LoVo (cell line): ENCODE data around the gene MAML2.
A peak's percentile ranks its signal among the peaks of the same experiment; 100 is the strongest.
"Not testable (repeated sequence)": the region's sequence is repeated elsewhere in the genome, so short reads cannot be mapped to it uniquely, and the experiment has no call there.

Source experiments
- DNase-seq: peaks from one replicate; pipeline ENCODE4 v3.0.0-alpha.2; 2016; ENCODE audit warnings: low spot score

MAML2 gene

DNA sequence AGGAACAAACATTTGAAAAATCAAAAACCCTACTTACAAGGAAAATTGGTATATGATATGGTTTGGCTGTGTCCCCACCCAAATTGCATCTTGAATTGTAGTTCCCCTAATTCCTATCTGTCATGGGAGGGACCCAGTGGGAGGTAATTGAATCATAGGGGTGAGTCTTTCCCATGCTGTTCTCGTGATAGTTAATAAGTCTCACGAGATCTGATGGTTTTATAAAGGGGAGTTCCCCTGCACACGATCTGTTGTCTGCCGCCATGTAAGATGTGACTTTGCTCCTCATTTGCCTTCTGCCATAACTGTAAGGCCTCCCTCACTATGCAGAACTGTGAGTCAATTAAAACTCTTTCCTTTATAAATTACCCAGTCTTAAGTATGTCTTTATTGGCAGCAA is 74.5 kb downstream of the MAML2 start:
- not testable (repeated sequence) for DNase-seq

GRCh38 chr11:96267496-96268032 is 75.4 kb downstream of the MAML2 start:
- no peak for DNase-seq

- no peak for DNase-seq
Measured at GRCh38 chr11:96267001-96267495, 75.9 kb downstream of the MAML2 start.

DNA sequence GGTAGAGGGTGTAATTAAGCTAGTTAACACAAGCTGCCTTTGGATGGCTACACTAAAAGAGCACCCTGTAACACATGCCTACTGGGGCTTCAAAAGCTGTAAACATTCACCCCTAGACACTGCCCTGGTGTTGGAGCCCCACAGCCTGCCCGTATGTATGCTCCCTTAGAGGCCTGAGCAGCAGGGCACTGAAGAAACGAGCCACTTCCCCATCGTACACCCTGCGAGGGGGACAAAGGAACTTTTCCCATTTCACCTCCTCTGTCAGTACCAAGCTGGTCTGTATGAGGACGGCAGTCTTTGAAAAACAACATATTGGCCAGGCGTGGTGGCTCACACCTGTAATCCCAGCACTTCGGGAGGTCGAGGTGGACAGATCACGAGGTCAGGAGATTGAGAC is 77.0 kb downstream of the MAML2 start:
- DNase-seq: no peak

GRCh38 chr11:96265220-96265737 is 77.7 kb downstream of the MAML2 start:
- DNase-seq: no peak

- DNase-seq: no peak
Measured at GRCh38 chr11:96264364-96264763, 78.6 kb downstream of the MAML2 start.

DNA sequence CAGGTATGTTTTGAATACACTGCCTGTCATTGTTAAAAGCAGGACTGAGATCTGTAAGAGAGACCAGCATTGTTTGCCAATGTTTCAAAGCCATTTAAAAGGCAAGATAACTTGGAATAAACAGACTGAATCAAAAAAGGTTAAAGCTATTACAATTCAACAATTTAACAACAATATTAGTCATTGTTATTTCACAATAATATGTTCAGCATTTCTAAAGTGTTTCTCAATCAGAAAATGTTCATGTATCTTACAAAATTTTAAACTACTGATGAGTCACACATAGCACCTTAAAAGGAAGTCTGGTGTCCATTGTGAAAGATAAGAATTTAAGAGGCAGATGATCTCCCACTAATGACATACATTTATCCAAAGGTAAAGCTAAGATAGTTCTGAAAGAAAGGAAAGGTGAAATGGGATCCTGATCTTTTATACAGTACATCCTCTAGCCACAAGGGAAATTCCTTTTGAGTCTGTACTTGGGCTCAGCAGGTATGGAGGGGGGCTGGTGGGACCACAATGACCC is 79.7 kb downstream of the MAML2 start:
- no peak for DNase-seq

GRCh38 chr11:96260532-96260931 is 82.5 kb downstream of the MAML2 start:
- DNase-seq: no peak

GRCh38 chr11:96260067-96260511 is 82.9 kb downstream of the MAML2 start:
- no peak for DNase-seq

DNA sequence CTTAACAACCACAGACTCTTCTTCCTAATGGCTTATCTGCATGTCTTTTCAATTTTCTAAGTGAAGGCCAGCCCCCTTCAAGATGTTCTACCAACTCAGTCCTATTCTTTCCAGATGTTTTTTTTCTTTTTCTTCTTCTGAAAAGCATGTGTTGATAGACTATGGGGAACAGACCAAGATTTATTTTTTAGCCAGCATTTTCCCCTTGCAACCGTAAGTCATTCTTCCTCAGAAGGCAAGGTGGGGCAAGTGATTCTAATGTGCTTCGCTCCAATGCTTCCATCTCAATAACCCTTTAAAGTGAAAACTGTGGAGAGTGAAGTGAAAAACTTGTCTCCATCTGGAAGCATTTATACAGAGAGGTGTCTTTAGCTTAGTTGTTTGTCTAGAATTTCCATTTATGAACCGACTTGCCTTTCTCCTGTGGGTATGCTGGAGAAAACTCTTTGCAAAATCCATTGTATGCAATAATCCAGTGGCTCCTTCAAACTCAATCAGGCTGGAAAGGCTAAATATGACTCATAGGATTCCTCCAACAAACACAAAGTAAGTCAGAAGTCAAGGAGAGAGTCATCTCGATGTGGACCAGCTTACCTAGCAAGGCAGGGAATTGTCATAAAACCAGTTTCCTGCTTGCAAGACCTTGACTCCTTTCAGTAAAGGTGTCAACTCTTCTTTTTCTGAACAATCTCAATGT is 83.7 kb downstream of the MAML2 start:
- DNase-seq: peak; percentile 73

GRCh38 chr11:96257972-96258934 is 84.7 kb downstream of the MAML2 start:
- no peak for DNase-seq

- DNase-seq: no peak
Measured at GRCh38 chr11:96257036-96257435, 86.0 kb downstream of the MAML2 start.

GRCh38 chr11:96256215-96257011 is 86.6 kb downstream of the MAML2 start:
- no peak for DNase-seq

GRCh38 chr11:96254854-96255253 is 88.1 kb downstream of the MAML2 start:
- no peak for DNase-seq

- DNase-seq: no peak
Measured at GRCh38 chr11:96254087-96254486, 88.9 kb downstream of the MAML2 start.

DNA sequence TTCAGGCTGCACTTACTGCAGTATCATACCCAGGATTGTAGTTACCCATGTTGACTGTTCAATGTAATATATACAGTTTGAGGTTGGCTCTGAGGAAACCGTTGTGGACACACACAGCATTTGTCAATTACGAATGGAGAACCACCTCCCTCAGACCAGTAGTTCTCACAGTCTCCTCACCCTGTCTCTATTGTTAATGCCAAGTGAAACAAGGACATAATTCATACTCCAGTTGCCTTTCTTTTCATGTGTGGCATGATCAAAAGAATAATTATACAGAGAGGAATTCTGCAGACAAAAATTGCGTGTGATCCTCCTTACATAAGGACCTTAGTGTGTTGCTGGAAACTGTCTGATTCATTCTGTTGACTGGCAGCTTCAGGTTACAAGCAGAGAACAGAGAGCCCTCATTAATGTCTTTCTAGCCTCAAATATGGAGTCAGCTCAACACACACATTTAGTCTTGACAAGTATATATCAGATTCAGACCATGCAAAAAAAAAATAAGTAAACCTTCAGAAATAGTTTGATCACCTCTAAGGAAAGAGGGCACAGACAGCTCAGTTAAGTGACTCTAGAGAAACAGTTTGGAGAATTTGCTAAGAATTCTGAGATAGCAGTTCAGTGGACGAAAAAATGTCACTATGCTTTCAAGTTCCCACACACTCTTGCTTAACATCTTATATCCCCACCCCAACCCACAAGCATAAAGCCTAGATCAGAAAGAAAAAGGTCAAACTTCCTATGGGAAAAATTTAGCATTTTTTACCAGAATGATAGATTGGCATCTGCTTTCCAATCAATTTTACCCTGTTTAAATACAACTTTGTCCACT is 96.1 kb downstream of the MAML2 start:
- DNase-seq: no peak

GRCh38 chr11:96242971-96243647 is 99.9 kb downstream of the MAML2 start:
- DNase-seq: peak; percentile 92

DNA sequence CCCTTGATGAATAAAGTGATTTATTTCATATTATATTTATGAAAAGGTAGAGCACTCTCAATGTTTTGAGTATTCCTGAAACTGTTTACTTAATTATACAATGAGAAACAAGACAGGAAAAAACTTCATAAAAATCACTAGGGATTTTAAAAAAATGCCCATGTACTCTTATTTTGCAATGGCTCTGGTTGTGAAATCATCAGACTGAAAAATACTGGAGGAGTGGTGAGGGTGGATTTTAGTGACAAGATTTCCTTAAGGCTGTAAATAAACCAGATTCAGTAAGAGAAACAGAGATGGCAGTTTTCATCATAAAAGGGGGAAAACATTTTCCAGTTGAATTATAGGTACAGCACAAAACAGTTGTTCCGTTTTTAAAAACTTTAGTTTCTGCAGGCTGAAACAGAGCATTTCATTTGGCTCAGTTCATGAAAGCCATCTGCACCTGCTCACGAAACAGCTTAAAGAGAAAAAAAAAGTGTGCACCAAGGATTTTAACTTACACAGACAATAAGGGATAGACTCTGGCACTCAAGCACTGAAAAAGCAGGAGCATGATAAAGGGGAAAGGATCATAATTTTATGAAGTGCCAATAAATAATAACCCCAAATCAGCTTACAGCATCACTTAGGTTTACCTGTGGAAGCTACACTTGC is 100.7 kb downstream of the MAML2 start:
- no peak for DNase-seq

GRCh38 chr11:96241331-96241841 is 101.6 kb downstream of the MAML2 start:
- DNase-seq: no peak
